ENCODE measurements around the gene UNC93B1.

The UNC93B1 gene

GRCh38 chr11:68037411-68038225 is 33.7 kb upstream of the UNC93B1 start:
- H3K27ac ChIP-seq, result peak overlapping the region; percentile 59
- no peaks in the 10 kb centered on the region for H3K9me3 ChIP-seq (ENCODE audit: severe bottlenecking)
- TF ChIP-seq, protein P1, sequence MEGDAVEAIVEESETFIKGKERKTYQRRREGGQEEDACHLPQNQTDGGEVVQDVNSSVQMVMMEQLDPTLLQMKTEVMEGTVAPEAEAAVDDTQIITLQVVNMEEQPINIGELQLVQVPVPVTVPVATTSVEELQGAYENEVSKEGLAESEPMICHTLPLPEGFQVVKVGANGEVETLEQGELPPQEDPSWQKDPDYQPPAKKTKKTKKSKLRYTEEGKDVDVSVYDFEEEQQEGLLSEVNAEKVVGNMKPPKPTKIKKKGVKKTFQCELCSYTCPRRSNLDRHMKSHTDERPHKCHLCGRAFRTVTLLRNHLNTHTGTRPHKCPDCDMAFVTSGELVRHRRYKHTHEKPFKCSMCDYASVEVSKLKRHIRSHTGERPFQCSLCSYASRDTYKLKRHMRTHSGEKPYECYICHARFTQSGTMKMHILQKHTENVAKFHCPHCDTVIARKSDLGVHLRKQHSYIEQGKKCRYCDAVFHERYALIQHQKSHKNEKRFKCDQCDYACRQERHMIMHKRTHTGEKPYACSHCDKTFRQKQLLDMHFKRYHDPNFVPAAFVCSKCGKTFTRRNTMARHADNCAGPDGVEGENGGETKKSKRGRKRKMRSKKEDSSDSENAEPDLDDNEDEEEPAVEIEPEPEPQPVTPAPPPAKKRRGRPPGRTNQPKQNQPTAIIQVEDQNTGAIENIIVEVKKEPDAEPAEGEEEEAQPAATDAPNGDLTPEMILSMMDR (IDR thresholded peaks at IDR 0.05; ENCODE audit: low read depth, low read length), result no peak
- H3K27me3 ChIP-seq (ENCODE audit: insufficient read depth, low read depth, severe bottlenecking), result no peaks in the 10 kb centered on the region
- no peak overlapping the region for H3K4me3 ChIP-seq (ENCODE audit: low read depth, low read length)
- DNase-seq, result no peak
- peaks cover 17% of the 10 kb centered on the region for H3K36me3 ChIP-seq

- Histone ChIP-seq H3K27ac (no peak overlapping the region), H3K27me3 (ENCODE audit: insufficient read depth, low read depth, severe bottlenecking) (no peaks in the 10 kb centered on the region), H3K4me3 (ENCODE audit: low read depth, low read length) (no peak overlapping the region), H3K36me3 (peaks cover 20% of the 10 kb centered on the region), H3K9me3 (ENCODE audit: severe bottlenecking) (no peaks in the 10 kb centered on the region)
- TF ChIP-seq, protein P1 (IDR thresholded peaks at IDR 0.05; ENCODE audit: low read depth, low read length), result no peak
- no peak for DNase-seq
Measured at GRCh38 chr11:68036717-68037239, 32.9 kb upstream of the UNC93B1 start.

DNA sequence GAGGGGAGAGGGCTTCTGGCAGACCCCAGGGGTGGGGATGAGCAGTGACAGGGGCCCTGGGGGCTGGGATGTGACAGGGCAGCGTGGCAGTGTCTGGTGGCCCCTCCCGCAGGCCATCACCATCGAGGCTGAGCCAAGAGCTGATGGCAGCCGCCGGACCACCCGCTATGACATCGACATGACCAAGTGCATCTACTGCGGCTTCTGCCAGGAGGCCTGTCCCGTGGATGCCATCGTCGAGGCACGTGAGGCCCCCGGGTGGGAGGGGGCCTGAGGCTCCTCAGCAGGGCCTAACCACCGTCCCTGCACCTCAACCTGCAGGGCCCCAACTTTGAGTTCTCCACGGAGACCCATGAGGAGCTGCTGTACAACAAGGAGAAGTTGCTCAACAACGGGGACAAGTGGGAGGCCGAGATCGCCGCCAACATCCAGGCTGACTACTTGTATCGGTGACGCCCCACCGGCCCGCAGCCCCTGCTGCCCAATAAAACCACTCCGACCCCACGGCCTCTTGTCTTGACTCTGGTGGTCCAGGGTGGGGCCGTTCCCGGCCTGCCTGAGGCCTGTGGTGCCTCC is 32.3 kb upstream of the UNC93B1 start:
- H3K4me3 ChIP-seq (ENCODE audit: low read depth, low read length), result no peak overlapping the region
- TF ChIP-seq, protein P1 (IDR thresholded peaks at IDR 0.05; ENCODE audit: low read depth, low read length), result no peak
- no peaks in the 10 kb centered on the region for H3K27me3 ChIP-seq (ENCODE audit: insufficient read depth, low read depth, severe bottlenecking)
- DNase-seq, result no peak
- H3K9me3 ChIP-seq (ENCODE audit: severe bottlenecking), result no peaks in the 10 kb centered on the region
- H3K36me3 ChIP-seq, result peaks cover 20% of the 10 kb centered on the region
- no peak overlapping the region for H3K27ac ChIP-seq

DNA sequence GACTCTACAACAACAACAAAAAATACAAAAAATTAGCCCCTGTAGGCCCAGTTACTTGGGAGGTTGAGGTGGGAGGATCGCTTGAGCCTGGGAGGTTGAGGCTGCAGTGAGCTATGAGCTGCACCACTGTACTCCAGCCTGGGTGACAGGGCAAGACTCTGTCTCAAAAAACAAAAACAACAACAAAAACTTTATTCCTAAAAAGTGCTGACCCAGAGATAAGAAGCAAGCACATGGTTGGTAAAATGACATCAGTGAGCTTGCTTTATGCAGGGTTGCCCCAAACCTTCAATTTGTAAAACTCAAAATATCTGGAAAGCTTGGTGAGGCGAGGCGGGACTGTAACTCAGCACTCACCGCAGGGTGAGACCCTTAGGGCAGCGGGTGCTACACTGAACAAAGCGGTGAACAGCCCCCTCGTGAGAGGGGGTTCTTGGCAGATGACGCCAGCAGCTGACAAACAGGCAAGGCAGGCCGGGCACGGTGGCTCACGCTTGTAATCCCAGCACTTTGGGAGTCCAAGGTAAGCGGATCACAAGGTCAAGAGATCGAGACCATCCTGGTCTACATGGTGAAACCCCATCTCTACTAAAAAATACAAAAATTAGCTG is 31.5 kb upstream of the UNC93B1 start:
- TF ChIP-seq, protein P1 (IDR thresholded peaks at IDR 0.05; ENCODE audit: low read depth, low read length), result no peak
- Histone ChIP-seq H3K27me3 (ENCODE audit: insufficient read depth, low read depth, severe bottlenecking) (no peaks in the 10 kb centered on the region), H3K9me3 (ENCODE audit: severe bottlenecking) (no peaks in the 10 kb centered on the region), H3K36me3 (peaks cover 26% of the 10 kb centered on the region), H3K27ac (no peak overlapping the region), H3K4me3 (ENCODE audit: low read depth, low read length) (no peak overlapping the region)
- no peak for DNase-seq

DNA sequence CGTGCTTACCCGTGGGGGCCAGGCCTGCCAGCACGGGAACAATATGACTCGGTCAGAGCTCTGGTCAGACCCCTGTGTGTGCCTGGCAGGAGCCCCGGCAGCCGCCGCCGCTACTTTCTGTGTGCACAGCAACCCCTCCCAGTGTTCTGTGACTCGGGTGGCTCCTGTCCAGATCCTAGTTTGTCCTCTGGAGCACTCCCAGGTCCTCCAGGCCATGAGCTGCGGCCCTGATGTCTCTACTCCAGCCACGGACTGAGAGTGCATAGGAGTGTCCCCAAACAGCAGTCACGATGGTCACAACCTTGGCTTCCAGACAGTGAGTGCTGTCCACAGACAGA is 29.8 kb upstream of the UNC93B1 start:
- Histone ChIP-seq H3K4me3 (ENCODE audit: low read depth, low read length) (no peak overlapping the region), H3K27ac (no peak overlapping the region), H3K27me3 (ENCODE audit: insufficient read depth, low read depth, severe bottlenecking) (no peaks in the 10 kb centered on the region), H3K36me3 (peaks cover 26% of the 10 kb centered on the region), H3K9me3 (ENCODE audit: severe bottlenecking) (no peaks in the 10 kb centered on the region)
- DNase-seq, result no peak
- TF ChIP-seq, protein P1 (IDR thresholded peaks at IDR 0.05; ENCODE audit: low read depth, low read length), result no peak

Data from WERI-Rb-1 (cell line).